Stimulated activated CD4-positive, alpha-beta T cell treated with anti-CD3 and anti-CD28 coated beads, Interleukin-12 subunit alpha, Interleukin-12 subunit beta, amount 100 ng/mL, for 48 hours (primary cell): ENCODE data around the gene MNAT1.
"Not testable (repeated sequence)": the region's sequence is repeated elsewhere in the genome, so short reads cannot be mapped to it uniquely, and the experiment has no call there.

Source experiments
- DNase-seq, 3 donors: peaks; one replicate each; pipeline ENCODE4 v3.0.0-alpha.2; 2020; ENCODE audit warnings: low read depth in 2 of 3, low spot score in 1 of 3

MNAT1 gene

GRCh38 chr14:60867503-60868172 lies 133.1 kb downstream of the MNAT1 start:
- DNase-seq = no peak

GRCh38 chr14:60878121-60878520 lies 143.6 kb downstream of the MNAT1 start:
- DNase-seq = no peak

- DNase-seq = no peak
Measured at GRCh38 chr14:60878536-60878935, 144.0 kb downstream of the MNAT1 start.

- no peak for DNase-seq
Measured at GRCh38 chr14:60882219-60882618, 147.7 kb downstream of the MNAT1 start.

- no peak for DNase-seq
Measured at GRCh38 chr14:60884134-60884533, 149.6 kb downstream of the MNAT1 start.

- not testable (repeated sequence) for DNase-seq
Measured at GRCh38 chr14:60890636-60891035, 156.1 kb downstream of the MNAT1 start.

- DNase-seq = no peak
Measured at GRCh38 chr14:60893911-60894310, 159.3 kb downstream of the MNAT1 start.

GRCh38 chr14:60904381-60904780 lies 169.8 kb downstream of the MNAT1 start:
- no peak for DNase-seq

- no peak for DNase-seq
Measured at GRCh38 chr14:60905923-60906322, 171.4 kb downstream of the MNAT1 start.

- DNase-seq = no peak
Measured at GRCh38 chr14:60915781-60916180, 181.2 kb downstream of the MNAT1 start.

- no peak for DNase-seq
Measured at GRCh38 chr14:60922050-60922449, 187.5 kb downstream of the MNAT1 start.

GRCh38 chr14:60925286-60925685 lies 190.7 kb downstream of the MNAT1 start:
- no peak for DNase-seq

GRCh38 chr14:60926002-60926401 lies 191.4 kb downstream of the MNAT1 start:
- DNase-seq = no peak

- DNase-seq = no peak
Measured at GRCh38 chr14:60931218-60931617, 196.7 kb downstream of the MNAT1 start.

- DNase-seq = no peak
Measured at GRCh38 chr14:60933920-60934655, 199.5 kb downstream of the MNAT1 start.

- no peak for DNase-seq
Measured at GRCh38 chr14:60935319-60935718, 200.8 kb downstream of the MNAT1 start.

- no peak for DNase-seq
Measured at GRCh38 chr14:60943637-60944032, 209.1 kb downstream of the MNAT1 start.

GRCh38 chr14:60944204-60944603 lies 209.6 kb downstream of the MNAT1 start:
- DNase-seq = no peak

GRCh38 chr14:60945984-60946383 lies 211.4 kb downstream of the MNAT1 start:
- no peak for DNase-seq

GRCh38 chr14:60946773-60947172 lies 212.2 kb downstream of the MNAT1 start:
- no peak for DNase-seq

GRCh38 chr14:60951776-60952435 lies 217.3 kb downstream of the MNAT1 start:
- DNase-seq = no peak

- no peak for DNase-seq
Measured at GRCh38 chr14:60956202-60956601, 221.6 kb downstream of the MNAT1 start.
